Nephron (organoid): ENCODE data around the gene CACNA1C.

Experiments
- H3K27ac Mint-ChIP-seq, 3 experiments: 2 replicates each; pipeline ENCODE4 v1.8.0; 2020; ENCODE audit warnings: mixed read lengths in 3 of 3, mild to moderate bottlenecking in 2 of 3, moderate library complexity in 1 of 3
- H3K27me3 Mint-ChIP-seq: 2 replicates; pipeline ENCODE4 v1.8.0; 2021; ENCODE audit warnings: low read depth, mild to moderate bottlenecking, moderate library complexity, mixed read lengths
- H3K36me3 Mint-ChIP-seq: 2 replicates; pipeline ENCODE4 v1.8.0; 2020; ENCODE audit warnings: low read depth, mixed read lengths
- H3K4me1 Mint-ChIP-seq: 2 replicates; pipeline ENCODE4 v1.8.0; 2020; ENCODE audit warnings: mixed read lengths
- H3K4me3 Mint-ChIP-seq, 3 experiments: 2 replicates each; pipeline ENCODE4 v1.8.0; 2020; ENCODE audit warnings: mild to moderate bottlenecking in 3 of 3, mixed read lengths in 3 of 3, moderate library complexity in 2 of 3
- H3K9me3 Mint-ChIP-seq: 2 replicates; pipeline ENCODE4 v1.8.0; 2020; ENCODE audit warnings: mixed read lengths
- TF ChIP-seq, protein P1 (sequence below), 3 experiments: fragments of 200-600 bp; sonication (generic); IDR thresholded peaks; one replicate each; pipeline ENCODE4 v1.5.0; 2021; ENCODE audit warnings: antibody characterized with exemption in 3 of 3; ENCODE audit not compliant: unreplicated experiment in 3 of 3

Gene CACNA1C

DNA sequence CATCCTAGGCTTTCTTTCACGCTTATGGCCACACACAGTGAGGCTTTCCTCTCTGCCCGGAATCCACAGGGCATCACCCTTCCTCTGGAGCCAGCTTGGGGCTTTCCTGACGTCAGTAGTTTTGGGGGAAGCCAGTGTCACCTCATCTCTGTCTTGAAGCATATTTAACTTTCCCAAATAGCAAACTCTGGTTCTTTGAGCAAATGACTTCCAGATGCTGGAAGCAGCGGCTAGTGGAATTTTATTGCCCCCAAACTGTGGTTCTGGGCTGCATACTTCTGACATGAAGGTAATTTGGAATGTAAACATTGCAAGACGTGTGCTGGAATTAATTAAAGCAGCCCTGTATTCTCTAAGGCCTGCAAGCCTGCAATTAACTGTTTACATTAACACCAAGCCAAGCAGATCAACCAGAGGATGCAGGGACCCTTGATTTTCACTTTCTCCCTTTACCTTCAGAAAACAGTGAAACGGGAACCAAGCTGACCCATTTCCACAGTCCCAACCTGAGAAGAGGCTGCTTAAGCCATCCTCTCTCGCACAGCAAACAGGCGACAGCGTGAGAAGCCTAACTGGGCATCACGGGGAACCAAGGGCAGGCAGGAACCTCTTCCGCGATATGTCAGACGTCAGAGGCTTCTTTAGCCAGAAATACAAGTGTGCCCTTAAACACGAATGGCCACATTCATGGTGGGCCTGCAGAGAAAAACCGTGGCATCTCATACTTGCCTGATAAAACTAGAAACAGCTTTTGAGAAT lies 258.4 kb downstream of the CACNA1C start:
- TF ChIP-seq, protein P1, sequence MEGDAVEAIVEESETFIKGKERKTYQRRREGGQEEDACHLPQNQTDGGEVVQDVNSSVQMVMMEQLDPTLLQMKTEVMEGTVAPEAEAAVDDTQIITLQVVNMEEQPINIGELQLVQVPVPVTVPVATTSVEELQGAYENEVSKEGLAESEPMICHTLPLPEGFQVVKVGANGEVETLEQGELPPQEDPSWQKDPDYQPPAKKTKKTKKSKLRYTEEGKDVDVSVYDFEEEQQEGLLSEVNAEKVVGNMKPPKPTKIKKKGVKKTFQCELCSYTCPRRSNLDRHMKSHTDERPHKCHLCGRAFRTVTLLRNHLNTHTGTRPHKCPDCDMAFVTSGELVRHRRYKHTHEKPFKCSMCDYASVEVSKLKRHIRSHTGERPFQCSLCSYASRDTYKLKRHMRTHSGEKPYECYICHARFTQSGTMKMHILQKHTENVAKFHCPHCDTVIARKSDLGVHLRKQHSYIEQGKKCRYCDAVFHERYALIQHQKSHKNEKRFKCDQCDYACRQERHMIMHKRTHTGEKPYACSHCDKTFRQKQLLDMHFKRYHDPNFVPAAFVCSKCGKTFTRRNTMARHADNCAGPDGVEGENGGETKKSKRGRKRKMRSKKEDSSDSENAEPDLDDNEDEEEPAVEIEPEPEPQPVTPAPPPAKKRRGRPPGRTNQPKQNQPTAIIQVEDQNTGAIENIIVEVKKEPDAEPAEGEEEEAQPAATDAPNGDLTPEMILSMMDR (IDR thresholded peaks at IDR 0.05; ENCODE audit: unreplicated experiment in 3 of 3) = no peak
- Mint-ChIP-seq H3K36me3 (no peaks in the 10 kb centered on the region), H3K4me1 (peaks cover 11% of the 10 kb centered on the region), H3K27me3 (peaks cover 4% of the 10 kb centered on the region), H3K4me3 (no peak overlapping the region), H3K9me3 (no peaks in the 10 kb centered on the region), H3K27ac (peak overlapping the region in 2 of 3 experiments; percentile 22 to 59)

DNA sequence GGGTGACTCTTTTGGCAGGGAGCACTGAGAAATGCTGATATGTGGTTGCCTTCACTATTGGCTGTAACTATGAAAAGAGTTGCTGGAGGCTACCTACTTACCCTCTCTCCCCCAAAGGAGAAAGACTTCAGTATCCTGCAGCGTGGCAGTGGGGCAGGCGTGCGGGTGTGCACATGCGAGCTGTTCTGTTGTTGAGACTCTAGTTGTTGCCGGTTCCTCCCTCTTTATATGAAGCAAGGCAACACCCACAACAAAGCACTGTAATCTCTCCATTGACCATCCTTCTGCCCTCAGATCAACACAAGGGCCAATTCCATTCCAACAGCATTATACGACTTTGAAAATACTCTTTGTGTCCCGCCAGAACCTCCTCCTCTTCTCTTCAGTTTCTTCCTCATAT lies 259.4 kb downstream of the CACNA1C start:
- Mint-ChIP-seq H3K27me3 (no peaks in the 10 kb centered on the region), H3K27ac (no peak overlapping the region), H3K4me1 (peaks cover 6% of the 10 kb centered on the region), H3K36me3 (no peaks in the 10 kb centered on the region), H3K9me3 (no peaks in the 10 kb centered on the region), H3K4me3 (no peak overlapping the region)
- TF ChIP-seq, protein P1 (IDR thresholded peaks at IDR 0.05; ENCODE audit: unreplicated experiment in 3 of 3) = no peak

DNA sequence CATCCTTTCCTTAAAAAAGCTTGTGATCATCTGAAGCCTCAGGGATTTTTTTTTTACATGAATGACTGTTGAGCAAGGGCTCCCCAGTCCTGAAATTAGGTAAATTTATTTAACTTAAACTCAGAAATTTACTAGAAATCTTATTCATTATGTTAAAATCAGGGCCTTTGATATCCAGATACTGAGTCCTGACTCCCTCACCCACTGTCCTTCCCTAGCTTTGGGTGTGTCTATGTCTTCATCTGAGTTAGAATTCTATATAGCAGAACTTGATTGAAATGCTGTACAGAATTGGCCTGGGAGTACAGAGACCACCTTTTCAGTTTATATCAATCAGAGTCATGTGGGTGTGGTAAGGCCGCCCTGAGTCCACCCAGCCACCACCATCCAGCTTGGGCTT lies 260.0 kb downstream of the CACNA1C start:
- no peak overlapping the region for H3K4me3 Mint-ChIP-seq
- TF ChIP-seq, protein P1 (IDR thresholded peaks at IDR 0.05; ENCODE audit: unreplicated experiment in 3 of 3) = no peak
- no peaks in the 10 kb centered on the region for H3K9me3 Mint-ChIP-seq
- peaks cover 7% of the 10 kb centered on the region for H3K4me1 Mint-ChIP-seq
- H3K27me3 Mint-ChIP-seq = no peaks in the 10 kb centered on the region
- H3K27ac Mint-ChIP-seq = no peak overlapping the region
- H3K36me3 Mint-ChIP-seq = no peaks in the 10 kb centered on the region

GRCh38 chr12:2314492-2314891 lies 261.7 kb downstream of the CACNA1C start:
- TF ChIP-seq, protein P1 (IDR thresholded peaks at IDR 0.05; ENCODE audit: unreplicated experiment in 3 of 3) = no peak
- no peak overlapping the region for H3K27ac Mint-ChIP-seq
- no peaks in the 10 kb centered on the region for H3K9me3 Mint-ChIP-seq
- H3K4me1 Mint-ChIP-seq = peaks cover 19% of the 10 kb centered on the region
- H3K36me3 Mint-ChIP-seq = no peaks in the 10 kb centered on the region
- H3K27me3 Mint-ChIP-seq = peaks cover 6% of the 10 kb centered on the region
- no peak overlapping the region for H3K4me3 Mint-ChIP-seq

DNA sequence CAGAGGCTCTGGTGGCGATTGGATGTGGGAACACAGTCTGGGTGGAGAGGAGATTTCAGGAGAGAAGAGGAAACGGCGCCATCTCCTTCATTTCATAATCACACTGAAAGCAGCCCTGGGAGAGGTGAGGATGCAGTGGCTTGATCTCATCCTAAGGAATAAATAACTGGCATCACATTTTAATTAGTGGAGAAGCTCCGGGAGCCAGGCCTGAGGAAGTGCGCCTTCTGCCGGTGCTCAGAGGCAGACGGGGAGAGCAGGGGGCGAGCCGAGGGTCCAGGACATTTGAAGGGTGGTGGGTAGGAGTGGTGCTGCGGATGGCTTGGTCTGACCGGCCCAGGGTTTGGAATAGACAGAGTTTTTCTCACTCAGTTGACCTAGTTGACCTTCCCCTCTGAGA lies 265.0 kb downstream of the CACNA1C start:
- peaks cover 17% of the 10 kb centered on the region for H3K27me3 Mint-ChIP-seq
- H3K27ac Mint-ChIP-seq = peak overlapping the region in 1 of 3 experiments; percentile 1
- no peaks in the 10 kb centered on the region for H3K9me3 Mint-ChIP-seq
- H3K4me3 Mint-ChIP-seq = no peak overlapping the region
- no peaks in the 10 kb centered on the region for H3K36me3 Mint-ChIP-seq
- H3K4me1 Mint-ChIP-seq = peaks cover 31% of the 10 kb centered on the region
- TF ChIP-seq, protein P1 (IDR thresholded peaks at IDR 0.05; ENCODE audit: unreplicated experiment in 3 of 3) = no peak

- H3K36me3 Mint-ChIP-seq = no peaks in the 10 kb centered on the region
- H3K27ac Mint-ChIP-seq = peak overlapping the region in 1 of 3 experiments; percentile 1
- no peak overlapping the region for H3K4me3 Mint-ChIP-seq
- H3K27me3 Mint-ChIP-seq = peaks cover 22% of the 10 kb centered on the region
- H3K4me1 Mint-ChIP-seq = peaks cover 36% of the 10 kb centered on the region
- H3K9me3 Mint-ChIP-seq = no peaks in the 10 kb centered on the region
- TF ChIP-seq, protein P1 (IDR thresholded peaks at IDR 0.05; ENCODE audit: unreplicated experiment in 3 of 3) = no peak
These were observed 265.5 kb downstream of the CACNA1C start for GRCh38 chr12:2318286-2318685.
